Measurements from ENCODE around the gene TREML1.

- TF ChIP-seq, protein P1, sequence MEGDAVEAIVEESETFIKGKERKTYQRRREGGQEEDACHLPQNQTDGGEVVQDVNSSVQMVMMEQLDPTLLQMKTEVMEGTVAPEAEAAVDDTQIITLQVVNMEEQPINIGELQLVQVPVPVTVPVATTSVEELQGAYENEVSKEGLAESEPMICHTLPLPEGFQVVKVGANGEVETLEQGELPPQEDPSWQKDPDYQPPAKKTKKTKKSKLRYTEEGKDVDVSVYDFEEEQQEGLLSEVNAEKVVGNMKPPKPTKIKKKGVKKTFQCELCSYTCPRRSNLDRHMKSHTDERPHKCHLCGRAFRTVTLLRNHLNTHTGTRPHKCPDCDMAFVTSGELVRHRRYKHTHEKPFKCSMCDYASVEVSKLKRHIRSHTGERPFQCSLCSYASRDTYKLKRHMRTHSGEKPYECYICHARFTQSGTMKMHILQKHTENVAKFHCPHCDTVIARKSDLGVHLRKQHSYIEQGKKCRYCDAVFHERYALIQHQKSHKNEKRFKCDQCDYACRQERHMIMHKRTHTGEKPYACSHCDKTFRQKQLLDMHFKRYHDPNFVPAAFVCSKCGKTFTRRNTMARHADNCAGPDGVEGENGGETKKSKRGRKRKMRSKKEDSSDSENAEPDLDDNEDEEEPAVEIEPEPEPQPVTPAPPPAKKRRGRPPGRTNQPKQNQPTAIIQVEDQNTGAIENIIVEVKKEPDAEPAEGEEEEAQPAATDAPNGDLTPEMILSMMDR (conservative IDR thresholded peaks at IDR 0.05) = no peak
- TF ChIP-seq ZFX (IDR thresholded peaks at IDR 0.05) = no peak
These were observed 47.6 kb upstream of the TREML1 start for GRCh38 chr6:41201764-41202173.
